Activated naive CD4-positive, alpha-beta T cell treated with anti-CD3 and anti-CD28 coated beads, Interleukin-2, amount 50 U/mL, for 24 hours (primary cell): ENCODE results near the gene ZNF613.
"Not testable (repeated sequence)": the region's sequence is repeated elsewhere in the genome, so short reads cannot be mapped to it uniquely, and the experiment has no call there.

Experiments used
- H3K27ac Mint-ChIP-seq: one replicate; pipeline ENCODE4 v1.8.0; 2021; ENCODE audit warnings: mild to moderate bottlenecking, mixed read lengths
- H3K27me3 Mint-ChIP-seq: one replicate; pipeline ENCODE4 v1.8.0; 2021; ENCODE audit warnings: mixed read lengths
- H3K36me3 Mint-ChIP-seq: one replicate; pipeline ENCODE4 v1.8.0; 2021; ENCODE audit warnings: mixed read lengths
- H3K4me1 Mint-ChIP-seq: one replicate; pipeline ENCODE4 v1.8.0; 2021; ENCODE audit warnings: mixed read lengths
- H3K4me3 Mint-ChIP-seq: one replicate; pipeline ENCODE4 v1.8.0; 2021; ENCODE audit warnings: mild to moderate bottlenecking, mixed read lengths
- H3K9me3 Mint-ChIP-seq: one replicate; pipeline ENCODE4 v1.8.0; 2021; ENCODE audit warnings: mixed read lengths

ZNF613 gene

GRCh38 chr19:51976852-51977251 is 49.6 kb downstream of the ZNF613 start:
- Mint-ChIP-seq H3K27me3 (no peaks in the 10 kb centered on the region), H3K9me3 (peaks cover 12% of the 10 kb centered on the region), H3K4me1 (peaks cover 3% of the 10 kb centered on the region), H3K27ac (no peak overlapping the region), H3K36me3 (peaks cover 76% of the 10 kb centered on the region), H3K4me3 (no peak overlapping the region)

GRCh38 chr19:51977346-51977745 is 50.1 kb downstream of the ZNF613 start:
- H3K9me3 Mint-ChIP-seq, result peaks cover 12% of the 10 kb centered on the region
- H3K4me3 Mint-ChIP-seq, result no peak overlapping the region
- no peaks in the 10 kb centered on the region for H3K27me3 Mint-ChIP-seq
- H3K27ac Mint-ChIP-seq, result no peak overlapping the region
- H3K4me1 Mint-ChIP-seq, result peaks cover 3% of the 10 kb centered on the region
- peaks cover 72% of the 10 kb centered on the region for H3K36me3 Mint-ChIP-seq

DNA sequence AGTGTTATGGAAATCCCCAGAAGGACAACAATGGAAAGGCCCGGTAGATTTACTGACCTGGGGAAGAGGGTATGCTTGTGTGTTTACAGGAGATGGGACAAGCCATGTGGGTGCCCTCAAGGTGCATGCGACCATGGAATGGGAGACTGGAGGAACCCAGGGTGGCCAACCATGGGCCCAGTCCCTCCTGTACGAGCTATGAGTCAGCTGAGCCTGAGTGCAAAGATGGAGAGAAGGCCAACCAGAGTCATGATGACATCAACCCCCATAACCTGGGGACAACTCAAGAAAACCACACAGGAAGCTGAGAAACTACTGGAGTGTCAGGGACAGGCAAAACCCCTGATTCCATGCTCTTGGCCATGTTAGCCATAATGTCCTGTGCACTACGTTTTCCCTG is 51.6 kb downstream of the ZNF613 start:
- Mint-ChIP-seq H3K4me3 (no peak overlapping the region), H3K27me3 (no peaks in the 10 kb centered on the region), H3K27ac (no peak overlapping the region), H3K9me3 (peaks cover 12% of the 10 kb centered on the region), H3K4me1 (peaks cover 8% of the 10 kb centered on the region), H3K36me3 (peaks cover 72% of the 10 kb centered on the region)

DNA sequence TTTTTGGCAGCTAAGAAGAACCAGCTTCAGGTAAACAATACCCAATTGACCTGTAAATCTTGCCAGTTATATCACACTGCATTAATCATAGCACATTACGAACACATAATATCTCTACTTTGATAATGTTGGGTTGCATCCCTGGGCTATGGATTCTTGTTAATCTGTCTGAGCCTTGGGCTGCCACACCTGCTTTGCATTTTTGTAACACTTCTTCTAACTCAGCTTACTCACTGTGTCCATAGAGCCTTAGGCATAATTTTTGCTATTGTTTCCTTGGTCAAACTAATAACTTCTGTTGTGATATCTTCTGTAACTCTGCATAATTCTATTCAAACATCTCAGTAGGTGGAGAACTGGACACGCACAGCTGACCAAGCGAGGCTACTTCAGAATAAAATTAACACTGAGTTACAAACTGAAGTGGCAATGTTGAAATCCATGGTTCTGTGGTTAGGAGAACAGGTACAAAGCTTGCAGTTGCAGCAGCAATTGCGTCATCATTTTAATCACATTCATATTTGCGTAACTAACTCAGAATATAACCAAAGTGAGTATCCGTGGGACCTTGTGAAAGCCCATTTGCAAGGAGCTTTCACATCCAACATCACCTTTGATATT is 53.0 kb downstream of the ZNF613 start:
- Mint-ChIP-seq H3K27ac (no peak overlapping the region), H3K4me1 (peaks cover 11% of the 10 kb centered on the region), H3K36me3 (peaks cover 66% of the 10 kb centered on the region), H3K4me3 (no peak overlapping the region), H3K27me3 (no peaks in the 10 kb centered on the region), H3K9me3 (peaks cover 12% of the 10 kb centered on the region)

GRCh38 chr19:51980926-51981325 is 53.7 kb downstream of the ZNF613 start:
- peaks cover 12% of the 10 kb centered on the region for H3K9me3 Mint-ChIP-seq
- not testable (repeated sequence) for H3K4me3 Mint-ChIP-seq, H3K27ac Mint-ChIP-seq, H3K27me3 Mint-ChIP-seq
- H3K36me3 Mint-ChIP-seq, result peaks cover 67% of the 10 kb centered on the region
- H3K4me1 Mint-ChIP-seq, result peaks cover 14% of the 10 kb centered on the region

GRCh38 chr19:51983361-51983760 is 56.1 kb downstream of the ZNF613 start:
- peaks cover 26% of the 10 kb centered on the region for H3K9me3 Mint-ChIP-seq
- H3K4me3 Mint-ChIP-seq, result no peak overlapping the region
- H3K4me1 Mint-ChIP-seq, result peaks cover 24% of the 10 kb centered on the region
- H3K27me3 Mint-ChIP-seq, result no peaks in the 10 kb centered on the region
- H3K36me3 Mint-ChIP-seq, result peaks cover 61% of the 10 kb centered on the region
- no peak overlapping the region for H3K27ac Mint-ChIP-seq

DNA sequence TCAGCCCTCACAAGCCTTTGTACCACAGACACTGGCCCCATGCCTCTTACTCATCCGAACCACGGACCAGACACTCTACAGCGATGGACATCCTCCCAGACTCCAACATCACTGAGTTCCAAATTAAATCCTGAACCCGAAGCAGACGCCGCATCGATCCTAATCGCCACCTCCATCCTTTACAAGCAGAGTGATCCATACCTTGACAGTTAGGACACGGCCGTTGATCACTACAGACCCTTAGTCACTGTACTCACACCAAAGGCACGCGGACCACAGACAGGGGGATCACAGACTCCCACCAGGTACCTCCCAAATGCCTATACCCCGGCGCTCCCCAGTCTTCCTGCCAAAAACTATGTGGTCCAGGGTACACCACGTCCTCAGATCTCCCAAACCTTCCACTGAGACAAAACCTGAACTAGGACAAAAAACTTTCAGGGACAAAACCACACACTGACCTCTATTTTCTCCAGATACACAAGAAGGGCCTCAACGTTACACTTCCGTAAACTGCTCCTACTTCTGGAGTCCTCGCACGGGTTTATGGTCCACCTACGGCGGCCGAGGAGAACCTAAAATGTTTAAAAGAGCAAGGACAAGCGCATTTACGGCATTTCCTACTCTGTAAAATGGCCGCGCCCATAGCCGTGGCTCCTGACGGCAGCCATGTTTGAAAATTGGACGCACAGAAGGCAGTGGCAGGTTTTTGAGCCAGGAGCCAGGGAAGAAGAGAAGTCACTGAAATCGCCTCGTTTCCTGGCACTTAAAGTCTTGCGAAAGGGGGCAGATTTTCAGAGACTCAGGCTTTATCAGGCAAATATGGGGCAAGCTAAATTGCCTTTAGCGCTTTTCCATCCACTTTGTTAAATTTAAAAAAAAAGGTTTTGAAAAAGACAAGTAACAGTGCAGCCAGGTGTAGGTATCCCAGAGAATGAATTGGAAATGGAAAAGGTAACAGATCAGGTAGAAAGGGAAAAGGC is 59.3 kb downstream of the ZNF613 start, which contains the start of gene ZNF350:
TSS of gene ZNF350 (minus strand) at position 532 of the 983 bp plus-strand sequence. CDS start 12,480 bp downstream, outside the sequence.
- Mint-ChIP-seq H3K9me3 (peaks cover 26% of the 10 kb centered on the region), H3K27me3 (no peaks in the 10 kb centered on the region), H3K4me3 (peak within 1 kb of the TSS; percentile 98), H3K27ac (peak within 1 kb of the TSS; percentile 97), H3K4me1 (peaks cover 24% of the 10 kb centered on the region), H3K36me3 (peaks cover 47% of the 10 kb centered on the region)

GRCh38 chr19:51993422-51993821 is 66.2 kb downstream of the ZNF613 start:
- H3K4me1 Mint-ChIP-seq, result peaks cover 3% of the 10 kb centered on the region
- H3K4me3 Mint-ChIP-seq, result no peak overlapping the region
- peaks cover 22% of the 10 kb centered on the region for H3K9me3 Mint-ChIP-seq
- no peak overlapping the region for H3K27ac Mint-ChIP-seq
- H3K27me3 Mint-ChIP-seq, result no peaks in the 10 kb centered on the region
- peaks cover 62% of the 10 kb centered on the region for H3K36me3 Mint-ChIP-seq

GRCh38 chr19:51994048-51994644 is 66.9 kb downstream of the ZNF613 start:
- no peak overlapping the region for H3K4me3 Mint-ChIP-seq
- no peak overlapping the region for H3K27ac Mint-ChIP-seq
- H3K27me3 Mint-ChIP-seq, result no peaks in the 10 kb centered on the region
- peaks cover 61% of the 10 kb centered on the region for H3K36me3 Mint-ChIP-seq
- peaks cover 16% of the 10 kb centered on the region for H3K9me3 Mint-ChIP-seq
- no peaks in the 10 kb centered on the region for H3K4me1 Mint-ChIP-seq
